ENCODE data around the gene AP2A1. TPM values are rescaled to one million over a fixed set of nuclear protein-coding genes. Genes with fewer than 3 reads are reported as not detected.

AP2A1 gene
- total RNA-seq, 1 donor from 2014 or later: 65.3 TPM

GRCh38 chr19:49766007-49766929 lies 533 bp upstream of the AP2A1 start:
- peak; percentile 100 for DNase-seq (ENCODE audit: low read depth, low spot score)

DNA sequence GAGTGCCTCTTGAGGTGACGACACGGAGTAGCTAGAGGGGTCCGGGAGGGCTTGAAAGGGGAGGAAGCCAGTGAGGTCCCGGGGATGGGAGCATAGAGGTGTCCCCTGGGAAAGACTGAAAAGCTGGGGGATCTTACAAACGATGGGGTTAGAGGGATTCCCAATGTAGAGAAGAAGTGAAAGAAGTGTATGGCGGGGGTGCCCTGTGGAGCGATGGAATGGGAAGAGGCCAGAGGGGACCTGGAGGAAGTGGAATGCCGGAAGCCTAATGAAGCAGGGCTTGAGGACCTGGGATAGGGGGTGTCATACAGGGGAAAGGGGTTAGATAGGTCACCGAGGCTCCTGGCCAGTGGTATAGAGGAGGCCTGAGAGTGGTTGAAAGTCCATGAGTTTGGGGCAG lies 580 bp downstream of the AP2A1 start:
- no peak for DNase-seq (ENCODE audit: low read depth, low spot score)

DNA sequence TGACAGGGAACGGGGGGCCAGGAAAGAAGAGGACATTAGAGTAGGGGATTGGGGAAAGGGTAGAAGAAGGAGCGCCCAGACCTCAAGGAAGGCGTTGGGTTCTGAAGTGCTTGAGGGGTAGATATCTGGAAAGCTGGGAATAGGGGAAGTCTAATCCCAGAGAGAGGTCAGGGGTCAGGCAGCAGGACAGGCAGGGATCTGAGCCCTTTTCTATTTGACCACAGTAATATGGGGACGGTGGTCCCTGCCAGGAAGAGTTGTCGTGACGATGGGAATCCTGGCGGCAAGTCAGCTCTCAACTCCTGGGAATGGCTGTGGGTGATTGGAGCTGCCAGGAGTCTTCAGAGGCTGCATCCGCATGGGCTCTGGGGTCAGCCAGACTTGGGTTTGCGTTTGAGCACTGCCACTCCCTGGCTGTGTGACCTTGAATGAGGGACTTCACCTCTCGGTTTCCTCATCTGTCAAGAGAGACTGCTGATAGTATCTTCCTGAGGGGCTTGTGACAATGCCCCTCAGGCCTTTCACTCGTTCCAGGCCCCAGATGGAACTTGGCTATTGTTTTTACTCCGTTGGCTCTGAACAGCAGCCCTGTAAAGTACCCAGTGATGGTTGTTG lies 1.3 kb downstream of the AP2A1 start:
- no peak for DNase-seq (ENCODE audit: low read depth, low spot score)

DNA sequence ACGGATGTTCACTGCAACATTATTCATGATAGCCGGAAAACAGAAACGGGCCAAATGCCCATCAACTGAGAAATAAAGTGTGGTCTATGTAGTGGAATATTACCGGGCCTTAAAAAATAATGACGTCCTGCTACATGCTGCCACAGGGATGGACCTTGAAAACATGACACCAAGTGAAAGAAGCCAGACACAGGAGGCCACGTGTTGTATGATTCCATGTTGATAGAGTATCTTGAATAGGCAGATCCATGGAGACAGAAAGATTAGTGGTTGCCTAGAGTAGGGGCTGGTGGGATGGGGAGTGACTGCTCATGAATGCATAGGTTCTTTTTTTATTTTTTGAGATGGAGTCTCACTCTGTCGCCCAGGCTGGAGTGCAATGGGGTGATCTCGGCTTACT lies 3.7 kb downstream of the AP2A1 start:
- no peak for DNase-seq (ENCODE audit: low read depth, low spot score)

DNA sequence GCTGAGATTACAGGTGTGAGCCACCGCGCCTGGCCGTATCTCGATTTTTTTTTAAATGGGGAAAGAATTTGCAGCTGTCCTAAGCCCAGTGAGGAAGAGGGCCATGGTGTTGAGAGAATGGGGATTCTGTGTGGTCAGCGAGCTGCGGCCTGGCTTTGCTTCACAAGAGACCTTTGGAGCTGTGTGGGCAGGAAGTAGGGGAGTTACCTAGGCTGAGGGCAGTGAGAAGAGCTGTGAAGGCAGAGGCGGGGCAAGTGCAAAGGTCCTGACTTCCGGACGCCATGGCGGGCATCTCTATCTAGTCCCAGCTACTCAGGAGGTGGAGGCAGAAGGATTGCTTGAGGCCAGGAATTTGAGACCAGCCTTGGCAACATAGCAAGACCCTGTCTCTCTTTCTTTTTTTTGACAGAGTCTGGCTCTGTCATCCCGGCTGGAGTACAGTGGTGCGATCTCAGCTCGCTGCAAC lies 4.9 kb downstream of the AP2A1 start:
- DNase-seq (ENCODE audit: low read depth, low spot score): no peak

- DNase-seq (ENCODE audit: low read depth, low spot score): no peak
These were observed 6.1 kb downstream of the AP2A1 start for GRCh38 chr19:49772850-49773432.

DNA sequence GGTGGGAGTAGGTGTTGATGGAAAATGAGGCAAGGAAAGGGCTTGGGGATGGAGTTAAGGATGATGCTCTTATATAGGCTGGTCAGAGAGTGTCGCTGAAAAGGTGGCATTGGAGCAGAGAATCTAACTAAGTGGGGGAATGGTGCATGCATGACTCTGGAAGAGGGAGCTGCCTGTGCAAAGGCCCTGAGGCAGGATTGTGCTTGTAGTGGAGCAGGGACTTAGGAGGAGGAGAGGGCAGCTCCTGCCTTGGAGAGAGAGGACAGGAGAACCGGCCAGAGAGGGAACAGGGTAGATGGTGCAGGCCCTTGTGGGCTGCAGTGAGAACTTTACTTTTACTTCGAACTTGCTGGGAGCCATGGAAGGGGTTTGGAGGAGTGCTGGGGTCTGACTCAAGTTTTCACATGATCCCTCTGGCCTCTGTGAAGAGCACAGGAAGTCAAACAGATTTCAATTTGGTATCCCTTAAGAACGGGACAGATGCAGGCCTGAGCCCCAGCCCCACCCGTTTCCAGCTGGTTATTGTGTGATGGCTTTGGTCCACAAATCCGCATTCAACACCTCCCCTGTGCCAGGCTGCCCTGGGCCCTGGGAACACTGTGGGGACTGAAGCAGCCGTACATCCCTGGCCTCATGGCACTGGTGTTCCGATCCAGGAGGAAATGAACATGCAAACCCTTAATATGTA lies 7.0 kb downstream of the AP2A1 start:
- no peak for DNase-seq (ENCODE audit: low read depth, low spot score)

DNA sequence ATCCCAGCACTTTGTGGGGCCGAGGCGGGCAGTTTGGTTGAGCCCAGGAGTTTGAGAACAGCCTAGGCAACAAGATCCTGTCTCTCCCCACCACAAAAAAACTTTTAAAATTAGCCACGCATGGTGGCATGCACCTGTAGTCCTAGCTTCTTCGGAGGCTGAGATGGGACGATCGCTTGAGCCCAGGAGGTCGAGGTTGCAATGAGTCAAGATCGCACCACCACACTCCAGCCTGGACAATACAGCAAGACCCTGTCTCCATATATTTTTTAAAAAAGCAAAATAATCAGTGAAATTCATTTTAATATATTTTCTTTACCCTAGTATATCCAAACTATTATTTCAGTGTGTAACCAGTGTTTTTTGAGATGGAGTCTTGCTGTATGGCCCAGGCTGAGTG lies 8.2 kb downstream of the AP2A1 start:
- DNase-seq (ENCODE audit: low read depth, low spot score): no peak

- no peak for DNase-seq (ENCODE audit: low read depth, low spot score)
These were observed 9.1 kb downstream of the AP2A1 start for GRCh38 chr19:49775742-49776370.

- DNase-seq (ENCODE audit: low read depth, low spot score): no peak
These were observed 9.6 kb downstream of the AP2A1 start for GRCh38 chr19:49776371-49776764.

- no peak for DNase-seq (ENCODE audit: low read depth, low spot score)
These were observed 13.1 kb downstream of the AP2A1 start for GRCh38 chr19:49779731-49780555.

- no peak for DNase-seq (ENCODE audit: low read depth, low spot score)
These were observed 14.1 kb downstream of the AP2A1 start for GRCh38 chr19:49780861-49781260.

DNA sequence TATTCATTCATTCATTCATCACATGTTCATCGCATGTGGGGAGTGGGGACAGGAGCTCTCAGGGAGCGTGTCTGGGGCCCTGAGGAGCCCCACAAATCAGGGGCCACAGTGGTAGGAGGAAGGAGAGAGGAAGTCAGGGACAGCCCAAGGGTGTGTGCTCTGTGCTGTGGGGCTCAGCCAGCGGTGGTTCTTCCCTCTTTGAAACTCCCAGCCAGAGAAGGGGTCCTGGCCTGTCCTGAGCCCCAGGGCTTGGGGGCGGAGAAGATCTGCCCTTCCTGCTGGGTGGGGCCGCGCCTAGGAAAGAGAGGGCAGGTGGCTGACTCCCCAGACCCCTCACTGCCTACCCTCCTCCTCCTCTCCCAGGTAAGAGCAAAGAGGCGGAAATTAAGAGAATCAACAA lies 14.6 kb downstream of the AP2A1 start:
- no peak for DNase-seq (ENCODE audit: low read depth, low spot score)

- no peak for DNase-seq (ENCODE audit: low read depth, low spot score)
These were observed 15.7 kb downstream of the AP2A1 start for GRCh38 chr19:49782515-49782914.

GRCh38 chr19:49786376-49786820 lies 19.6 kb downstream of the AP2A1 start:
- no peak for DNase-seq (ENCODE audit: low read depth, low spot score)

GRCh38 chr19:49787746-49788145 lies 20.9 kb downstream of the AP2A1 start:
- DNase-seq (ENCODE audit: low read depth, low spot score): no peak

GRCh38 chr19:49788857-49789256 lies 22.1 kb downstream of the AP2A1 start:
- no peak for DNase-seq (ENCODE audit: low read depth, low spot score)

DNA sequence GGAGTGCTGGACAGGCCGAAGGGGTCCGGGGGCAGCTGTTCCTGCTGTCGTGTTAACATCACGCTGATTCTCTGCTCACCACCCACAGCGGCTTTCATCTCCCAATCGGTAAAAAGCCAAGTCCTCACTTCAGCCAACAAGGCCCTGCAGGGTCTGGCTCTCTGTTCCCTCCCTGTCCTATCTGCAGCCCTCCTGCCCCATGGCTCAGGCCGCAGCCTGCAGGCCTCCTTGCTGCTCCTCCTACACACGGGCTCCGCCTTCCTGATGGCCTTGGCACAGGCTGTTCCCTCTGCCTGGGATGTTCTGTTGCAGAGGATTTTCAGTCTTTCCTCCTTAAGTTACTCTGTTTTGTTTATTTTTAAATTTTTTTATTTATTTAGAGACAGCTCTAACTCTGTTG lies 24.1 kb downstream of the AP2A1 start:
- DNase-seq (ENCODE audit: low read depth, low spot score): no peak

GRCh38 chr19:49791776-49792445 lies 25.1 kb downstream of the AP2A1 start:
- DNase-seq (ENCODE audit: low read depth, low spot score): no peak
